ACC112 (cell line): Measurements from ENCODE around the gene SFXN5.
A peak's percentile ranks its signal among the peaks of the same experiment; 100 is the strongest.

Experiments
- H2AFZ ChIP-seq: fragments of 200-600 bp; sonication (generic); one replicate; pipeline ENCODE4 v1.6.0; 2017; ENCODE audit warnings: antibody characterized with exemption, low read length; ENCODE audit not compliant: unreplicated experiment
- H3K27ac ChIP-seq: fragments of 200-600 bp; sonication (generic); 2 replicates; pipeline ENCODE4 v1.5.1; 2014; ENCODE audit warnings: low read depth, mild to moderate bottlenecking, antibody characterized with exemption, low read length, moderate library complexity
- H3K27me3 ChIP-seq: fragments of 200-600 bp; sonication (generic); 2 replicates; pipeline ENCODE4 v1.6.1; 2014; ENCODE audit warnings: mild to moderate bottlenecking, antibody characterized with exemption, low read length, moderate library complexity, mixed read lengths; ENCODE audit not compliant: insufficient read depth
- H3K36me3 ChIP-seq: fragments of 200-600 bp; sonication (generic); 2 replicates; pipeline ENCODE4 v1.6.1; 2016; ENCODE audit warnings: mild to moderate bottlenecking, antibody characterized with exemption, low read length, moderate library complexity, mixed read lengths; ENCODE audit not compliant: insufficient read depth
- H3K4me1 ChIP-seq: fragments of 200-600 bp; sonication (generic); one replicate; pipeline ENCODE4 v1.6.1; 2016; ENCODE audit warnings: low read length, mixed read lengths; ENCODE audit not compliant: insufficient read depth, unreplicated experiment, control insufficient read depth
- H3K4me3 ChIP-seq: fragments of 200-600 bp; sonication (generic); 2 replicates; pipeline ENCODE4 v1.5.1; 2014; ENCODE audit warnings: mild to moderate bottlenecking, low read depth, low read length
- H3K79me2 ChIP-seq: fragments of 200-600 bp; sonication (generic); one replicate; pipeline ENCODE4 v1.6.0; 2016; ENCODE audit warnings: low read length; ENCODE audit not compliant: control insufficient read depth, unreplicated experiment, insufficient read depth

The SFXN5 gene

GRCh38 chr2:73027340-73027739 is 44.2 kb downstream of the SFXN5 start:
- Histone ChIP-seq H2AFZ (no peak overlapping the region), H3K27ac (no peak overlapping the region), H3K27me3 (no peaks in the 10 kb centered on the region), H3K4me1 (peaks cover 18% of the 10 kb centered on the region), H3K79me2 (no peaks in the 10 kb centered on the region), H3K36me3 (no peaks in the 10 kb centered on the region), H3K4me3 (no peak overlapping the region)

DNA sequence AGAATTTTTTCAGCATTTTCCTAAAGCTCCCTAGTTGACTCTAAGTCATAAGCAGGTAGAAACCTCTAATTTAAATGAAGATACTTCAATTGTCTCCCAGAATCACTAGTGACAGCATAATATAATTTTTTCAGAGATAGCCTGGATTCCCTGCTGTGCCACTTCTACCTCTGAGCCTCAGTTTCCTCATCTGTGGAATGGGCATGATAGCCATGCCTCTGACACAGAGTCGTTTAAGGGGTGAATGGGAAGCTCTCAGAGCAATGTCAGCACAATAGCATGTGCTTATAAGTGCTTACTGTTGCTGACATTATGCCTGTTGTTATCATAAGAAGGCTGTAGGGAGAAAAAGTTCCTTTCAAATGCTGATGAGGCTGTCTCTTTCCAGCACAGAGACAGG is 48.0 kb downstream of the SFXN5 start:
- Histone ChIP-seq H3K36me3 (no peaks in the 10 kb centered on the region), H3K4me1 (peaks cover 29% of the 10 kb centered on the region), H3K27ac (no peak overlapping the region), H3K27me3 (no peaks in the 10 kb centered on the region), H2AFZ (no peak overlapping the region), H3K4me3 (no peak overlapping the region), H3K79me2 (no peaks in the 10 kb centered on the region)

- Histone ChIP-seq H3K4me3 (no peak overlapping the region), H3K36me3 (peaks cover 7% of the 10 kb centered on the region; the same call in 1 of the 2 replicates), H3K27ac (peak overlapping the region; percentile 36; the same call in 1 of the 2 replicates), H2AFZ (no peak overlapping the region), H3K79me2 (no peaks in the 10 kb centered on the region), H3K4me1 (peaks cover 32% of the 10 kb centered on the region), H3K27me3 (no peaks in the 10 kb centered on the region)
These were observed 49.4 kb downstream of the SFXN5 start for GRCh38 chr2:73022024-73022568.

- Histone ChIP-seq H3K27ac (peak overlapping the region; percentile 36; the same call in 1 of the 2 replicates), H3K4me3 (no peak overlapping the region), H3K36me3 (peaks cover 7% of the 10 kb centered on the region; the same call in 1 of the 2 replicates), H3K4me1 (peaks cover 32% of the 10 kb centered on the region), H3K27me3 (no peaks in the 10 kb centered on the region), H3K79me2 (no peaks in the 10 kb centered on the region), H2AFZ (no peak overlapping the region)
These were observed 50.0 kb downstream of the SFXN5 start for GRCh38 chr2:73021371-73022010.

- Histone ChIP-seq H3K36me3 (peaks cover 7% of the 10 kb centered on the region; the same call in 1 of the 2 replicates), H3K4me1 (peaks cover 32% of the 10 kb centered on the region), H2AFZ (no peak overlapping the region), H3K27me3 (no peaks in the 10 kb centered on the region), H3K27ac (peak overlapping the region; percentile 53; the same call in 1 of the 2 replicates), H3K4me3 (no peak overlapping the region), H3K79me2 (no peaks in the 10 kb centered on the region)
These were observed 50.7 kb downstream of the SFXN5 start for GRCh38 chr2:73020657-73021370.

- Histone ChIP-seq H3K27me3 (no peaks in the 10 kb centered on the region), H3K79me2 (no peaks in the 10 kb centered on the region), H3K4me3 (no peak overlapping the region), H3K27ac (peak overlapping the region; percentile 53; the same call in 1 of the 2 replicates), H2AFZ (no peak overlapping the region), H3K36me3 (peaks cover 7% of the 10 kb centered on the region; the same call in 1 of the 2 replicates), H3K4me1 (peaks cover 32% of the 10 kb centered on the region)
These were observed 51.2 kb downstream of the SFXN5 start for GRCh38 chr2:73020306-73020656.

DNA sequence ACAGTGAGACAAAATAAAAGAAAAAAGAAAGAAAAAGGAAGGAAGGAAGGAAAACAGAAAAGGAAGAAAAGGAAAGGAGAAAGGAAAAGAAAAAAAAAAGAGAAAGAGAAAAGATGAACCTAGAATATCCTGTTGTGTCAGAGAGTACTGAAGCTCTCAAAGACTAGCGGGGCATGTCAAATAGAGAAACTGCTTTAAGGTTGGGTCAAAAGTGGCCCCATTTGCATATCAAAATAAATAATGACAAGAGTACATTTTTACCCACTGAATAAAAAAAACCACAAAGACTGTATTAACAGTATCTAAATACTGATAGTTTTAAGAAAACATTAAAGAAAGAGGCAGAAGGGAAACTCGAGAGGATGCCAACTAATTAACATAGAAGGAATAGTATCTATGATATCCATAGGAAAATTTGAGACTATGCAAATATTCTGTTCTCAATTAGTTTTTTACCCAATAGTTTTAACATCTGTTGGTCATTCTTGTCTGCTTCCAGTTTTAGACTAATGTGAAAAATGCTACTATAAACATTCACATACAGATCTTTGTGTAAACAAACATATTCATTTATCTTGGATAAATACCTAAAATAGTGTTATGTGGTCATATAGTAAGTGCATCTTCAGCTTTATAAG is 53.2 kb downstream of the SFXN5 start:
- peaks cover 43% of the 10 kb centered on the region for H3K4me1 ChIP-seq
- H3K79me2 ChIP-seq, result no peaks in the 10 kb centered on the region
- H3K27me3 ChIP-seq, result no peaks in the 10 kb centered on the region

DNA sequence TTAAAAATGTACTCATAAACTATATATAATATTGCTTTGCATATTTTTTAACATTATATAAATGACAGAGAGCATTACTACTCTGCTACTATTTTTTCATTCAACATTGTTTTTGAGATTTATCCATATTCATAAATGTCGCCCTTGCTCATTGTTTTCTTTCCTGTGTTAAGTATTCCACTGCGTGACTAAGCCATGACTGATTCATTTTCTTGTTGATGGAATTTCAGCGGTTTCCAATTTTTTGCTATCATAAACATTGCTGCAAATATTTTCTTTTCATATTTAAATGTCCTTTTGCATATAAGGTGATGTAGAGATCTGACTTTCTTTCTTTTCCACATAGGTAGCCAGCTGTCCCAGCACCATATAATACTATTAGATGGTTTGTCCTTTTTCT is 57.6 kb downstream of the SFXN5 start:
- Histone ChIP-seq H3K4me3 (no peak overlapping the region), H3K27me3 (no peaks in the 10 kb centered on the region), H3K36me3 (peaks cover 13% of the 10 kb centered on the region), H3K79me2 (no peaks in the 10 kb centered on the region), H2AFZ (no peak overlapping the region), H3K4me1 (peaks cover 23% of the 10 kb centered on the region), H3K27ac (peak overlapping the region; percentile 61)

More for the DNA sequence above, 53.2 kb downstream of the SFXN5 start:
- no peak overlapping the region for H2AFZ ChIP-seq
- no peak overlapping the region for H3K27ac ChIP-seq
- peaks cover 7% of the 10 kb centered on the region; the same call in 1 of the 2 replicates for H3K36me3 ChIP-seq
- no peak overlapping the region for H3K4me3 ChIP-seq

DNA sequence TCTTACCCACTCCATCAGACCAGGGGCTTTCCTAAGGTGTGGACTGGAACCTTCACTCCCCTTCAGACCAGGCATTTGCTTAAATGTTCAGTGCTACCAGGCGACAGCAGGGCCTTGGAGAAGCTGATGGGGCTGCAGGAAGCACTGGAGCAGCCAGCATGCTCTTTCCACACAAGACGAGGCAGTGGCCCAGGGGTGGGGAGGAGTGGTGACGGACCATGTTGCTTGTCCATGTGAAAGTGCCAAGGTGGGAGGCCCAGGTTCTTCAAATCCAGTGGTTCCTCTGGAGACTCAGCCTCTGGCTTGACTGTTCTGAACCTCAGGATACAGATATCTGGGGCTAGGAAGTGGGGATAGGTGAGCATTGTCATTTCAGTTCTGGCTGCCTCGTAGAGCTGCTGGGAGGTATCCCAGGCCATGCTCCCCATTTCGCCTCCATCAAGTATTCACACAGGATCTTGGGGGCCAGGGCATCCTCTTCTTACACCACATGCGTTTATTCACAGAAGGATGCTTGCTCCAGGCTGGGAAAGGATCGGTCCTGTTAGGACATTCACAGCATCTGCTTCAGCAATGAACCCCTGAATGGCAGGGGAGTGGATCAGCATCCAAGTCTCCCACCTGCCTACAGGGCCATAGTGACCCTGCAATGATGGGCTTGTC is 62.2 kb downstream of the SFXN5 start:
- no peaks in the 10 kb centered on the region for H3K27me3 ChIP-seq
- no peak overlapping the region for H3K27ac ChIP-seq
- H3K79me2 ChIP-seq, result no peaks in the 10 kb centered on the region
- H3K4me1 ChIP-seq, result peaks cover 6% of the 10 kb centered on the region
- H3K36me3 ChIP-seq, result peaks cover 7% of the 10 kb centered on the region; the same call in 1 of the 2 replicates
- no peak overlapping the region for H3K4me3 ChIP-seq
- H2AFZ ChIP-seq, result no peak overlapping the region

DNA sequence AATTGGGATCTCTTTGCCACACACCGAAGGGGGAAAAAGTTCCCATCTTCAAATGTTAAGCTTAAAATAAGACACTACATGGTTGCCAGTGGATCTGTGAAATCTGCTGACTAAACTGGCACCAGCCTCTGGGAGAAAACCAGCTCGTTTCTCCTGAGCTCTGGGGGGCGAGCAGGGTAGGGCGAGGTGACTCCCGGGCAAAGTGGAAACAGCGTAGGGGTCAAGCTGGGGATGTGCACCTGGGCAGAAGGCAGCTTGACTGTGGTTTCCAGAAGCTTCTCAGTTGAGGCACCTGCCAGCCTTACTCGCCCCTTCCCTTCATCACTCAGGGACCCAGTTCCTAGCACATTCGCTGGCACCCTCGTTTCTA is 62.8 kb downstream of the SFXN5 start:
- H3K4me1 ChIP-seq, result peaks cover 2% of the 10 kb centered on the region
- H3K36me3 ChIP-seq, result peaks cover 7% of the 10 kb centered on the region; the same call in 1 of the 2 replicates
- no peak overlapping the region for H3K27ac ChIP-seq
- H2AFZ ChIP-seq, result no peak overlapping the region
- no peak overlapping the region for H3K4me3 ChIP-seq
- H3K27me3 ChIP-seq, result no peaks in the 10 kb centered on the region
- no peaks in the 10 kb centered on the region for H3K79me2 ChIP-seq
